GM23338 (cell line): ENCODE data around the gene CCR6. TPM values are rescaled to one million over a fixed set of nuclear protein-coding genes. Genes with fewer than 3 reads are reported as not detected.

Source experiments
- ATAC-seq: fragments of 200-7000 bp; cut with Tn5 transposase; 3 replicates; pipeline ENCODE4 v1.9.1; 2020
- DNase-seq: peaks from one replicate; pipeline ENCODE4 v3.0.0-alpha.2; 2015; ENCODE audit warnings: low spot score
- H2AFZ ChIP-seq: fragments of 200-600 bp; sonication (generic); 2 replicates; pipeline ENCODE4 v1.8.0; 2016; ENCODE audit warnings: antibody characterized with exemption, mild to moderate bottlenecking, moderate library complexity
- H3F3A ChIP-seq: fragments of 200-600 bp; sonication (generic); replicated peaks from 2 replicates; pipeline ENCODE4 v1.8.0; 2017; ENCODE audit warnings: antibody characterized with exemption, mixed run types, low read depth
- H3K27ac ChIP-seq: fragments of 200-600 bp; sonication (generic); 2 replicates; pipeline ENCODE4 v1.6.1; 2016; ENCODE audit warnings: low read depth
- H3K27me3 ChIP-seq: fragments of 200-600 bp; sonication (generic); 2 replicates; pipeline ENCODE4 v1.8.0; 2016; ENCODE audit warnings: mild to moderate bottlenecking, mixed run types, moderate library complexity; ENCODE audit not compliant: insufficient read depth
- H3K36me3 ChIP-seq: fragments of 200-600 bp; sonication (generic); 2 replicates; pipeline ENCODE4 v1.8.0; 2016; ENCODE audit warnings: mild to moderate bottlenecking; ENCODE audit not compliant: insufficient read depth
- H3K4me1 ChIP-seq: fragments of 200-600 bp; sonication (generic); 2 replicates; pipeline ENCODE4 v1.8.0; 2016; ENCODE audit warnings: mild to moderate bottlenecking, moderate library complexity; ENCODE audit not compliant: insufficient read depth
- H3K4me2 ChIP-seq: fragments of 200-600 bp; sonication (generic); 2 replicates; pipeline ENCODE4 v1.7.1; 2017; ENCODE audit warnings: mixed run types
- H3K4me3 ChIP-seq: fragments of 200-600 bp; sonication (generic); 2 replicates; pipeline ENCODE4 v1.6.1; 2016; ENCODE audit warnings: mixed run types
- H3K79me2 ChIP-seq: fragments of 200-600 bp; sonication (generic); replicated peaks from 2 replicates; pipeline ENCODE4 v1.8.0; 2017; ENCODE audit warnings: mild to moderate bottlenecking; ENCODE audit not compliant: insufficient read depth
- H3K9me2 ChIP-seq: fragments of 200-600 bp; sonication (generic); 2 replicates; pipeline ENCODE4 v1.8.0; 2017; ENCODE audit not compliant: insufficient read depth
- H4K20me1 ChIP-seq: fragments of 200-600 bp; sonication (generic); replicated peaks from 2 replicates; pipeline ENCODE4 v1.8.0; 2017; ENCODE audit warnings: mild to moderate bottlenecking; ENCODE audit not compliant: insufficient read depth
- H3K27ac Mint-ChIP-seq: 2 replicates; pipeline ENCODE4 v1.8.0; 2020; ENCODE audit warnings: inconsistent platforms, mild to moderate bottlenecking, moderate library complexity, mixed read lengths
- H3K27me3 Mint-ChIP-seq: 3 replicates; pipeline ENCODE4 v1.8.0; 2022; ENCODE audit warnings: low read depth, mild to moderate bottlenecking, moderate library complexity, mixed read lengths, inconsistent platforms; ENCODE audit not compliant: insufficient read depth, poor library complexity
- H3K36me3 Mint-ChIP-seq: 3 replicates; pipeline ENCODE4 v1.8.0; 2021; ENCODE audit warnings: low read depth, mild to moderate bottlenecking, inconsistent platforms, moderate library complexity, mixed read lengths
- H3K4me1 Mint-ChIP-seq: 3 replicates; pipeline ENCODE4 v1.8.0; 2020; ENCODE audit warnings: mild to moderate bottlenecking, inconsistent platforms, mixed read lengths
- H3K4me3 Mint-ChIP-seq: 3 replicates; pipeline ENCODE4 v1.8.0; 2021; ENCODE audit warnings: moderate library complexity, mild to moderate bottlenecking, inconsistent platforms, mixed read lengths
- H3K9me3 Mint-ChIP-seq: 3 replicates; pipeline ENCODE4 v1.8.0; 2020; ENCODE audit warnings: moderate library complexity, mild to moderate bottlenecking, inconsistent platforms, mixed read lengths
- JUNB ChIP-seq: IDR thresholded peaks from one replicate; pipeline ENCODE4 v1.6.1; 2016; ENCODE audit warnings: antibody characterized with exemption; ENCODE audit not compliant: unreplicated experiment
- POLR2AphosphoS5 ChIP-seq: IDR thresholded peaks from 2 replicates; pipeline ENCODE4 v1.6.1; 2016; ENCODE audit warnings: antibody characterized with exemption, low read depth
- REST ChIP-seq: IDR thresholded peaks from one replicate; pipeline ENCODE4 v1.6.1; 2018; ENCODE audit warnings: antibody characterized with exemption; ENCODE audit not compliant: unreplicated experiment
- STAT1 ChIP-seq: IDR thresholded peaks from one replicate; pipeline ENCODE4 v1.6.1; 2016; ENCODE audit warnings: antibody characterized with exemption; ENCODE audit not compliant: unreplicated experiment
- ZNF114 ChIP-seq: fragments of 250-450 bp; sonication (Bioruptor Pico); IDR thresholded peaks from 2 replicates; pipeline ENCODE4 v1.5.0; 2020; ENCODE audit warnings: mild to moderate bottlenecking, moderate library complexity
- ZNF331 ChIP-seq: fragments of 250-450 bp; sonication (Bioruptor Pico); IDR thresholded peaks from 2 replicates; pipeline ENCODE4 v1.5.0; 2020; ENCODE audit warnings: low read depth, mild to moderate bottlenecking, moderate library complexity
- polyA plus RNA-seq: library from polyadenylated mRNA; unstranded; fragments of >200 nt; fragmentation: Nextera tagmentation; extraction: Ambion mirVana; gene quantifications from 2 replicates; pipeline ENCODE4 v1.2.1, GENCODE V29; 2016
- total RNA-seq: library from RNA; depleted of rRNA; stranded (reverse); fragments of >200 nt; shearing (Covaris generic); gene quantifications from 2 replicates; pipeline ENCODE4 v1.2.3, GENCODE V29; 2014
- TF ChIP-seq, protein P1 (sequence below): fragments of 250-450 bp; sonication (Bioruptor Pico); IDR thresholded peaks from 2 replicates; pipeline ENCODE4 v1.5.0; 2020; ENCODE audit warnings: mild to moderate bottlenecking, moderate library complexity
- TF ChIP-seq, protein P2 (sequence below), 2 experiments: fragments of 200-600 bp in 1 of 2; sonication (generic) in 1 of 2; conservative IDR thresholded peaks; 2 replicates each; pipeline versions ENCODE4 v1.5.1 to v1.6.1; 2016 to 2017; ENCODE audit warnings: antibody characterized with exemption in 2 of 2, low read depth in 2 of 2, mild to moderate bottlenecking in 2 of 2, moderate library complexity in 1 of 2

CCR6 gene
- total and polyA plus RNA-seq, 2 experiments from 2014 or later = not detected

DNA sequence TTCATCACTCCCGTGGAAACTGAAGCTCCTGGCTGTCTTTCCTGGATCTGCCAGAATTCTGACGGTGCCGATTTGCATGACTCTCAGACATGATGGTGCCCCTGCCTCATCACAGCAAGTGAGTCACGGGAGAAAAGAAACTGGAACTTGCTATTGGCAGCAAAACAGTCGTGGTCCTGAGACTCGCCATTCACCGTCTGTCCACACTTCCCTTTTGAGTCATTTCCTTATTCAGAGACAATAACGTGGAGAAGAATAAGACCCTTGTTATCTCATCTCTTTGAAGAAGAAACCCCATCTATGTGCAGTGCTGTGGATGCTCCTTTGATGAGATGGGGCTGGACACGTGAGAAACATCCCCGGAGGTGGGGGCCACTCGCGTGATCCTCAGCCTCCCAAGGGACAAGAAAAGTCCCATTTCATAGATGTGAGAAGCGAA is 30.6 kb downstream of the CCR6 start (continued):
- TF ChIP-seq, protein P1, sequence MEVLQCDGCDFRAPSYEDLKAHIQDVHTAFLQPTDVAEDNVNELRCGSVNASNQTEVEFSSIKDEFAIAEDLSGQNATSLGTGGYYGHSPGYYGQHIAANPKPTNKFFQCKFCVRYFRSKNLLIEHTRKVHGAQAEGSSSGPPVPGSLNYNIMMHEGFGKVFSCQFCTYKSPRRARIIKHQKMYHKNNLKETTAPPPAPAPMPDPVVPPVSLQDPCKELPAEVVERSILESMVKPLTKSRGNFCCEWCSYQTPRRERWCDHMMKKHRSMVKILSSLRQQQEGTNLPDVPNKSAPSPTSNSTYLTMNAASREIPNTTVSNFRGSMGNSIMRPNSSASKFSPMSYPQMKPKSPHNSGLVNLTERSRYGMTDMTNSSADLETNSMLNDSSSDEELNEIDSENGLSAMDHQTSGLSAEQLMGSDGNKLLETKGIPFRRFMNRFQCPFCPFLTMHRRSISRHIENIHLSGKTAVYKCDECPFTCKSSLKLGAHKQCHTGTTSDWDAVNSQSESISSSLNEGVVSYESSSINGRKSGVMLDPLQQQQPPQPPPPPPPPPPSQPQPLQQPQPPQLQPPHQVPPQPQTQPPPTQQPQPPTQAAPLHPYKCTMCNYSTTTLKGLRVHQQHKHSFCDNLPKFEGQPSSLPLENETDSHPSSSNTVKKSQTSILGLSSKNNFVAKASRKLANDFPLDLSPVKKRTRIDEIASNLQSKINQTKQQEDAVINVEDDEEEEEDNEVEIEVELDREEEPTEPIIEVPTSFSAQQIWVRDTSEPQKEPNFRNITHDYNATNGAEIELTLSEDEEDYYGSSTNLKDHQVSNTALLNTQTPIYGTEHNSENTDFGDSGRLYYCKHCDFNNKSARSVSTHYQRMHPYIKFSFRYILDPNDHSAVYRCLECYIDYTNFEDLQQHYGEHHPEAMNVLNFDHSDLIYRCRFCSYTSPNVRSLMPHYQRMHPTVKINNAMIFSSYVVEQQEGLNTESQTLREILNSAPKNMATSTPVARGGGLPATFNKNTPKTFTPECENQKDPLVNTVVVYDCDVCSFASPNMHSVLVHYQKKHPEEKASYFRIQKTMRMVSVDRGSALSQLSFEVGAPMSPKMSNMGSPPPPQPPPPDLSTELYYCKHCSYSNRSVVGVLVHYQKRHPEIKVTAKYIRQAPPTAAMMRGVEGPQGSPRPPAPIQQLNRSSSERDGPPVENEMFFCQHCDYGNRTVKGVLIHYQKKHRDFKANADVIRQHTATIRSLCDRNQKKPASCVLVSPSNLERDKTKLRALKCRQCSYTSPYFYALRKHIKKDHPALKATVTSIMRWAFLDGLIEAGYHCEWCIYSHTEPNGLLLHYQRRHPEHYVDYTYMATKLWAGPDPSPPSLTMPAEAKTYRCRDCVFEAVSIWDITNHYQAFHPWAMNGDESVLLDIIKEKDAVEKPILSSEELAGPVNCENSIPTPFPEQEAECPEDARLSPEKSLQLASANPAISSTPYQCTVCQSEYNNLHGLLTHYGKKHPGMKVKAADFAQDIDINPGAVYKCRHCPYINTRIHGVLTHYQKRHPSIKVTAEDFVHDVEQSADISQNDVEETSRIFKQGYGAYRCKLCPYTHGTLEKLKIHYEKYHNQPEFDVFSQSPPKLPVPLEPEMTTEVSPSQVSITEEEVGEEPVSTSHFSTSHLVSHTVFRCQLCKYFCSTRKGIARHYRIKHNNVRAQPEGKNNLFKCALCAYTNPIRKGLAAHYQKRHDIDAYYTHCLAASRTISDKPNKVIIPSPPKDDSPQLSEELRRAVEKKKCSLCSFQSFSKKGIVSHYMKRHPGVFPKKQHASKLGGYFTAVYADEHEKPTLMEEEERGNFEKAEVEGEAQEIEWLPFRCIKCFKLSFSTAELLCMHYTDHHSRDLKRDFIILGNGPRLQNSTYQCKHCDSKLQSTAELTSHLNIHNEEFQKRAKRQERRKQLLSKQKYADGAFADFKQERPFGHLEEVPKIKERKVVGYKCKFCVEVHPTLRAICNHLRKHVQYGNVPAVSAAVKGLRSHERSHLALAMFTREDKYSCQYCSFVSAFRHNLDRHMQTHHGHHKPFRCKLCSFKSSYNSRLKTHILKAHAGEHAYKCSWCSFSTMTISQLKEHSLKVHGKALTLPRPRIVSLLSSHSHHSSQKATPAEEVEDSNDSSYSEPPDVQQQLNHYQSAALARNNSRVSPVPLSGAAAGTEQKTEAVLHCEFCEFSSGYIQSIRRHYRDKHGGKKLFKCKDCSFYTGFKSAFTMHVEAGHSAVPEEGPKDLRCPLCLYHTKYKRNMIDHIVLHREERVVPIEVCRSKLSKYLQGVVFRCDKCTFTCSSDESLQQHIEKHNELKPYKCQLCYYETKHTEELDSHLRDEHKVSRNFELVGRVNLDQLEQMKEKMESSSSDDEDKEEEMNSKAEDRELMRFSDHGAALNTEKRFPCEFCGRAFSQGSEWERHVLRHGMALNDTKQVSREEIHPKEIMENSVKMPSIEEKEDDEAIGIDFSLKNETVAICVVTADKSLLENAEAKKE (CRISPR knock-in tag) = no peak
- no peak for TF ChIP-seq ZNF331 (CRISPR knock-in tag)

DNA sequence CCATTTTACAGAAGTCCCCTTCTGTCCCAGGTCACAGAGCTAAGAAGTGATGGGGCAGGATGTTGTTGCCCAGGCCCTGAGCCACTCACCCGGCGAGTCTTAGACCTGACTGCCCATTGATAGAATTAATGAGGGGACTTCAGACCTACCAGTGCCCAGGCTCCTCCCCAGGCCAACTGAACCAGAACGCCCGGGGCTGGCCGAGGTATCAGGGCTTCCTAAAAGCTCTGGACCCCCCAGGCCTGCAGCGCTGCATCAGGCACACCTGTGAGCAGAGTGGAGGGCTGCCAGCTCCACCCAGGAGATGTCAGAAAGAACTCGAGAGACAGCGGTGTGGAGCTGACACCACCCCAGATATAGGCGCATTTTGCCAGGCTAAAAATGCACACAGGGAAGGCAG is 31.4 kb downstream of the CCR6 start:
- no peak overlapping the region for H2AFZ ChIP-seq
- H3K4me1 ChIP-seq = peaks cover 10% of the 10 kb centered on the region
- Mint-ChIP-seq H3K36me3 (peaks cover 8% of the 10 kb centered on the region; the same call in 1 of the 3 replicates), H3K9me3 (peaks cover 9% of the 10 kb centered on the region; the same call in 2 of the 3 replicates), H3K4me3 (no peak overlapping the region), H3K27ac (no peak overlapping the region), H3K27me3 (peaks cover 11% of the 10 kb centered on the region), H3K4me1 (peaks cover 24% of the 10 kb centered on the region)
- H3F3A ChIP-seq = no peaks in the 10 kb centered on the region; the same call in 1 of the 2 replicates
- no peaks in the 10 kb centered on the region for H3K79me2 ChIP-seq
- ATAC-seq (no peak), DNase-seq (no peak)
- no peaks in the 10 kb centered on the region for H3K27me3 ChIP-seq
- peaks cover 36% of the 10 kb centered on the region for H3K9me2 ChIP-seq
- H3K27ac ChIP-seq = no peak overlapping the region
- H3K4me3 ChIP-seq = no peak overlapping the region
- H3K36me3 ChIP-seq = no peaks in the 10 kb centered on the region
- no peak overlapping the region for H3K4me2 ChIP-seq
- no peaks in the 10 kb centered on the region for H4K20me1 ChIP-seq
- TF ChIP-seq REST (no peak), POLR2AphosphoS5 (no peak), JUNB (no peak), STAT1 (no peak), ZNF114 (CRISPR knock-in tag) (no peak)
- TF ChIP-seq, protein P2, sequence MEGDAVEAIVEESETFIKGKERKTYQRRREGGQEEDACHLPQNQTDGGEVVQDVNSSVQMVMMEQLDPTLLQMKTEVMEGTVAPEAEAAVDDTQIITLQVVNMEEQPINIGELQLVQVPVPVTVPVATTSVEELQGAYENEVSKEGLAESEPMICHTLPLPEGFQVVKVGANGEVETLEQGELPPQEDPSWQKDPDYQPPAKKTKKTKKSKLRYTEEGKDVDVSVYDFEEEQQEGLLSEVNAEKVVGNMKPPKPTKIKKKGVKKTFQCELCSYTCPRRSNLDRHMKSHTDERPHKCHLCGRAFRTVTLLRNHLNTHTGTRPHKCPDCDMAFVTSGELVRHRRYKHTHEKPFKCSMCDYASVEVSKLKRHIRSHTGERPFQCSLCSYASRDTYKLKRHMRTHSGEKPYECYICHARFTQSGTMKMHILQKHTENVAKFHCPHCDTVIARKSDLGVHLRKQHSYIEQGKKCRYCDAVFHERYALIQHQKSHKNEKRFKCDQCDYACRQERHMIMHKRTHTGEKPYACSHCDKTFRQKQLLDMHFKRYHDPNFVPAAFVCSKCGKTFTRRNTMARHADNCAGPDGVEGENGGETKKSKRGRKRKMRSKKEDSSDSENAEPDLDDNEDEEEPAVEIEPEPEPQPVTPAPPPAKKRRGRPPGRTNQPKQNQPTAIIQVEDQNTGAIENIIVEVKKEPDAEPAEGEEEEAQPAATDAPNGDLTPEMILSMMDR (conservative IDR thresholded peaks at IDR 0.05; ENCODE audit: low read depth in 2 of 2) = no peak
